OCI-LY3 (cell line): ENCODE results near the gene ZFP69B.

Source experiments
- H2AFZ ChIP-seq: fragments of 200-600, 300-600 bp; shearing (Covaris generic); 2 replicates; pipeline ENCODE4 v1.6.0; 2014; ENCODE audit warnings: antibody characterized with exemption, low read depth, low read length
- H3K27ac ChIP-seq: fragments of 200-600, 300-600 bp; sonication (generic); 2 replicates; pipeline ENCODE4 v1.5.1; 2014; ENCODE audit warnings: mild to moderate bottlenecking, low read length, moderate library complexity, mixed read lengths
- H3K27me3 ChIP-seq: fragments of 200-600, 300-600 bp; sonication (generic); 2 replicates; pipeline ENCODE4 v1.6.1; 2014; ENCODE audit warnings: low read depth, low read length, mixed read lengths
- H3K36me3 ChIP-seq: fragments of 200-600, 300-600 bp; sonication (generic); replicated peaks from 2 replicates; pipeline ENCODE3; 2014; ENCODE audit warnings: low read depth, low read length, mixed read lengths
- H3K4me1 ChIP-seq: fragments of 300-600, 200-600 bp; sonication (generic); 2 replicates; pipeline ENCODE4 v1.6.1; 2014; ENCODE audit warnings: low read length, mixed read lengths
- H3K4me2 ChIP-seq: fragments of 200-600, 300-600 bp; sonication (generic); 2 replicates; pipeline ENCODE4 v1.6.1; 2014; ENCODE audit warnings: low read length, mixed read lengths
- H3K4me3 ChIP-seq: fragments of 300-600, 200-600 bp; sonication (generic); 2 replicates; pipeline ENCODE4 v1.5.1; 2014; ENCODE audit warnings: antibody characterized with exemption, mild to moderate bottlenecking, low read length, moderate library complexity
- H3K79me2 ChIP-seq: fragments of 300-600, 200-600 bp; shearing (Covaris generic); 2 replicates; pipeline ENCODE4 v1.6.1; 2014; ENCODE audit warnings: mild to moderate bottlenecking, low read length, mixed read lengths
- H3K9ac ChIP-seq: fragments of 300-600, 200-600 bp; shearing (Covaris generic); 2 replicates; pipeline ENCODE4 v1.6.0; 2014; ENCODE audit warnings: mild to moderate bottlenecking, low read length, moderate library complexity
- H3K9me3 ChIP-seq: fragments of 200-600, 300-600 bp; shearing (Covaris generic); 2 replicates; pipeline ENCODE4 v1.6.1; 2014; ENCODE audit warnings: low read length, mixed read lengths; ENCODE audit not compliant: insufficient read depth
- H4K20me1 ChIP-seq: fragments of 200-600, 300-600 bp; sonication (generic); 2 replicates; pipeline ENCODE4 v1.6.1; 2016; ENCODE audit warnings: low read length, mixed read lengths; ENCODE audit not compliant: insufficient read depth
- CTCF ChIP-seq: fragments of 200-600, 300-600 bp; sonication (generic); IDR thresholded peaks from 2 replicates; pipeline ENCODE4 v1.5.1; 2014; ENCODE audit warnings: antibody characterized with exemption, low read length, low read depth
- EZH2phosphoT487 ChIP-seq: fragments of 200-600 bp; shearing (Covaris generic); IDR thresholded peaks from 2 replicates; pipeline ENCODE4 v1.6.1; 2018; ENCODE audit warnings: antibody characterized with exemption, mixed run types, low read depth

The ZFP69B gene

DNA sequence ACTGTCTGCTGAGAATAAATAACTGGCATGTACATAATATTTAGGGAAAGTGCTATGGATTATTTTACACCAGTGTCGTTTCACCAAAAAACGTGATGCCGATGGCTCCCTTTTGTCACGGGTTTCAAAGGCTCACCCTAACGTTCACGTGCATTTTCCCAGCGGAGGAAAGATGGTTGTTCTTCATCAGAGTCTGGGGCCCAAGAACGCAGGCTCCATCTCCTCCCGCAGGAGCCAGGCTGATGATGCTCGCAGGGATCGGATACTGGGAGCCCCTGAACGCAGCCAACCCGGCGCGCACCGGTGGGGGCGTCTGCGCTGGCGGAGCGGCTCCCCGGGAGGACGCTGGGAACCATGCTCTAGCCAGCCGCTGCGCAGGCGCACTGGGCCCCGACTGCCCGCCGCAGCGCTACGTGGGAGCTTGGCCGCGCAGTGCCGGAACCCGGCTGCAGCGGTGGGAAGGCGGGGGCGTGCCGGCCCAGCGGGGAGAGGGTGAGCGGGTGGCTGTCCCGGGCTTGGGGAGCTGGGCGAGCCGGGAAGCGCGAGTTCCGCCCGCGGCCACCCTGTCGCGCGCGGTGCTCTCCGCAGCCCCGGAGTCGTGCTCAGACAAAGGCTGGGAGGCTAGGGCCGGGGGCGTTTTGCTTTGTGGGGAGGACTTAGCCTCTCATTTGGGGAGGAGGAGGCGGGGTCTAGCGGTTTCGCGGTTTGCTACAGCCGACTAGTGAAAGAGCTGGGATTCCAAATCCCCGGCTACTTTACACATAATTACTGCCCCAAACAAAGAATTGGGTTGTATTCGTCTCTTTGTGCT is at the start of gene ZFP69B:
Gene ZFP69B (plus strand): TSS at position 793 of the 811 bp plus-strand sequence. CDS start 486 bp downstream, outside the sequence.
- H3K9me3 ChIP-seq, result peaks cover 8% of the 10 kb centered on the region; the same call in 1 of the 2 replicates
- no peaks in the 10 kb centered on the region for H3K79me2 ChIP-seq
- H3K4me3 ChIP-seq, result peak within 1 kb of the TSS; percentile 69
- no peak within 1 kb of the TSS for H2AFZ ChIP-seq
- H4K20me1 ChIP-seq, result no peaks in the 10 kb centered on the region
- H3K36me3 ChIP-seq, result peaks cover 28% of the 10 kb centered on the region
- no peak for TF ChIP-seq EZH2phosphoT487
- no peak for TF ChIP-seq CTCF
- H3K27me3 ChIP-seq, result no peaks in the 10 kb centered on the region
- no peak within 1 kb of the TSS for H3K9ac ChIP-seq
- H3K4me2 ChIP-seq, result peak within 1 kb of the TSS; percentile 37
- no peak within 1 kb of the TSS for H3K27ac ChIP-seq
- no peaks in the 10 kb centered on the region for H3K4me1 ChIP-seq

GRCh38 chr1:40401473-40402201 is 48.6 kb upstream of the ZFP69B start:
- H3K36me3 ChIP-seq, result no peaks in the 10 kb centered on the region
- H3K79me2 ChIP-seq, result peaks cover 91% of the 10 kb centered on the region
- H3K4me3 ChIP-seq, result peak overlapping the region; percentile 70
- H3K4me2 ChIP-seq, result peak overlapping the region; percentile 91
- H3K27ac ChIP-seq, result peak overlapping the region; percentile 96
- no peaks in the 10 kb centered on the region for H4K20me1 ChIP-seq
- TF ChIP-seq CTCF, result no peak
- peak overlapping the region; percentile 56 for H3K9ac ChIP-seq
- peaks cover 64% of the 10 kb centered on the region for H3K4me1 ChIP-seq
- no peaks in the 10 kb centered on the region for H3K27me3 ChIP-seq
- no peak overlapping the region for H2AFZ ChIP-seq
- no peaks in the 10 kb centered on the region for H3K9me3 ChIP-seq

- no peaks in the 10 kb centered on the region for H3K27me3 ChIP-seq
- TF ChIP-seq CTCF (peak; percentile 74), EZH2phosphoT487 (no peak)
- H3K36me3 ChIP-seq, result peaks cover 15% of the 10 kb centered on the region
- H3K9me3 ChIP-seq, result no peaks in the 10 kb centered on the region
- no peak overlapping the region; the same call in 1 of the 2 replicates for H3K9ac ChIP-seq
- H3K4me1 ChIP-seq, result peaks cover 38% of the 10 kb centered on the region
- no peak overlapping the region for H3K4me3 ChIP-seq
- H3K4me2 ChIP-seq, result peak overlapping the region; percentile 37; the same call in 1 of the 2 replicates
- H3K79me2 ChIP-seq, result peaks cover 60% of the 10 kb centered on the region
- no peak overlapping the region for H2AFZ ChIP-seq
- no peak overlapping the region for H3K27ac ChIP-seq
- no peaks in the 10 kb centered on the region for H4K20me1 ChIP-seq
Measured at GRCh38 chr1:40404670-40405462, 45.4 kb upstream of the ZFP69B start.
